Activated CD8-positive, alpha-beta memory T cell treated with anti-CD3 and anti-CD28 coated beads, Interleukin-2, amount 50 U/mL, for 4 hours (primary cell): ENCODE data around the gene RIMBP2.

Experiments used
- DNase-seq: peaks from one replicate; pipeline ENCODE4 v3.0.0-alpha.2; 2020

Gene RIMBP2

DNA sequence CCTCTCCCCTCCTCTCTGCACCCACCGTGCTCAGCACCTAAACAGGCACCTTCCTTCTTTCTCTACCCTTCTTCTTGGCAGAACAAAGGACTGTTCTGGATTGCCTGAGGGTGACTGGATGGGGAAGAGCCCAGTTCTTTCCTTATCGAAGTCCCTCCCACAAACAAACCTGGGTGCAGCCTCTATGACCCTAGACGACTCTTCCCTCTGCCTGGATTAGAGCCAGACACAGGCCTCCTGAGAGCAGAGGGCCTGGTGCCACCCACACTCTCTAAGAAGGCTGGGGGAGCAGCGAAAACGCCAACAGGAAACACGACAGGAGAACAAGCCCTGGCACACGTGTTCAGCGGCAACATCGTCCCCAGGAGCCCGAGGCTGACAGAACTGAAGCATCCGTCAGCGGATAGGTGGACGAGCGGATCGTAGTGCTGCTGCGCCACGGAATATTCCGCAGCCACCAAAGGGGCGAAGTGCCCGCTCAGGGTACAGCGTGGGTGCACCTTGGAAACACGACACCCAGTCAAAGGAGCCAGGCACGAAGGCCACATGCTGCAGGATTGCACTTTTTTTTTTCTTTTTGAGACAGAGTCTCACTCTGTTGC, 38.0 kb downstream of the RIMBP2 start:
- no peak for DNase-seq

DNA sequence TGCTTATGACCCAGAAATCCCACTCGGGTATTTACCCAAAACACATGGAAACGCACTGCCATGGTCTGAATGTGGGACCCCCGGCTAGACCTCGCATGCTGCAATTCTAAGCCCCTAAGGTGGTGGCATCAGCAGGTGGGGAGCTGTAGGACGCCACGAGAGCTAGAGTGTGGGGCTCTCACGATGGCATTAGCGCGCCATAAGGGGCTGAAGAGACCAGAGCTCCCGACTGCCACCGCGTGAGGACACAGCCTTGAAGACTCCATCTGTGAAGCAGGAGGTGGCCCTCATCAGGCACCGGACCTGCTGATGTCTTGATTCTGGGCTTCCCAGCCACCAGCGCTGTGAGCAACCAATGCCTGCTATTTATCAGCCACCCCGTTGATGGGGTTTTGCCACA, 40.3 kb downstream of the RIMBP2 start:
- DNase-seq: no peak

DNA sequence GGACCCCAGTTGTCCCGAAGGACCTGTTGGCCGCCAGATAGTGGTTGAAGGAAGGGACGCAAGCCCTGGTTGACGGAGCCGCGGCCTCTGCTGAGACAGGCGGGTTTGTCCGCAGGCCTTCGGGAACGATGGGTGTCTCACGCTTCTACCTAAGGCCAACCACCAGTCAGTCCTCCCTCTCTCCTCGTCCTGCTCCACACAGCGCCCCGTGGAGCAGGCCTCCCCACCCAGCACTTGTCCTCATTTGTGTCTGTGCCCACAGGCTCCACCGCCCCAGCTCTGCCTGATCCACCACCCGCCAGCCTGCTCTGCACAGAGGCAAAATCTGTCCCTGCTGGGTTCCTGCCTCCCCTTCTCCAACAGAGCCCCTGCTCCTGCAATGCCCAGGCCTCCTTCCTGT, 41.0 kb downstream of the RIMBP2 start:
- DNase-seq: no peak

DNA sequence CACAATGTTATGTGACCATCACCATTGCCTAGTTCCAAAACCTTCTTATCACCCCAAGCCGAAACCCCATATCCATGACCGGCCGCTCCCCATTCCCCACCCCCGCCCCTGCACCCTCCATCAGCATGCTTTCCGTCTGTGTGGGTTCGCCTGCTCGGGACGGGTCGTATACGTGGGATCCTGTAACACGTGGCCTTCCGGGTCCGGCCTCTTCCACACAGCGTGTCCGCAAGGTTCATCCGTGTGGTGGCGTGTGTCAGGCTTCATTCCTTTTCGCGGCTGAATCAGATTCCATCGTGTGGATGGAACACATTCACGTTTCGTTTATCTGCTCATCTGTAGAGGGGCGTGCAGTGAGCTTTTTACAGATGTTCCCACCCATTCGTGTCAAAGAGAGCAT, 41.4 kb downstream of the RIMBP2 start:
- DNase-seq: no peak

DNA sequence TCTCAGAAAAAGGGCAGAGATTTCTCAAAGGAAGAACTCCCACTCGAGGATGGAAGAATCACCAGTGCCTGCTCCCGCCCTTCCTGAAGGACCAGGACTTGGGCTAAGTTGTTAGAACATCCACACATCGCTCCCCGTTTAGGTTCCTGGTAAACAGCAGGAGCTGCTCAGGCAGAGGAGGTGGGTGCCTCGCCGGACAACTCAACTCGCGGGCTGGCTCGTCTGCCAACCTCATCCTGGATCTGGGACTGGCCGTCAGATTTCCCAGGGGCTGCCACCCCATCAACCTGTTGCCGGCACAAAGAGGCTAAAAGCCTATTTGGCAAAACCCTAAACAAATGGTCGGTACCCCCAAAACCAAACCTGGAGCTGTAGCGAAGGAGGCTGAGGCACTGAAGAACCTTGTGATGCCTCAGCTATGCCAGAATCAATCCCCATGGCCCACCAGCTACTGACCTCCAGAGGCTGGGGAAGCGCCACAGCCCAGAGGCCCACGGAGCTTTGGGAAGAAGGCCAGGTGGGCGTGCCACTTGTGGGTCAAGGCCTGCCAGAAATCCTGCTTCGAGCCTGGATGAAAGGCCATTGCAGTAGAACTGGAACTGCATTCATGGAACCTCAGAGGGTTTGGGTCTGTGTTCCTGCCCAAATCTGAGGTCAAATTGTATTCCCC, 42.9 kb downstream of the RIMBP2 start:
- DNase-seq: no peak

DNA sequence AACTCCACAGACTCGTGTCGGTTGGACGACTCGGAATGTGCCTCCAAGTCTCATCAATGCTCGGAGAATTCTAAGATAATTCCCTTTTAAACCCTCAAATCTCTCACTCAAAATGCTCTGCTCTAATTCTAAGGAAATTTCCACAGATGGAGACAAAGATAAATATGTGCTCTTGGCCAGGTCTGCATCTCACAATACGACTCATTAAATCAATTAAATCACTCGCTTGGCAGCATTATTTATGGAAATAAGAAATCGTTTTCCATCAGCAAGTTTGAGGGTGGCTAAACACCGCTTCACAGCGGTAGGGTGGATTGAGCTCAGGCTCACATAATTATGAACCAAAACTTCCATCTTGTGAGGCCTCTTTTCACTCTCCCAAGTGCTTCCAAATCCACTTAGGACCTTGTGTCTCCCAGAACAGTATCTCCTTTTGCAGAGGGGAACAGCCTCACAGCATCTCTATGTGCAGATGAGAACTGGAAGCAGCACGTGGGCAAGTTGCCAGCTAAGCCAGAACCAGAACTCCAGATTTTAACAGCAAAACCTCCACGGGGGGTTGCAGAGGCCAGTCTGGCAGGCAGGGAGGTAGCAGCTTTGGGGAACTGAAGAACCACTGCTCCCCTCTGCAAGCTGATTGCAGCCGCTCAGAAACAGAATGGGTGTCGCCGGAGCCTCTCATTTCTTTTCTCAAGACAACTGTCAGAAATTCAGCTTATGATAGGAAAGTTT, 43.8 kb downstream of the RIMBP2 start:
- no peak for DNase-seq

DNA sequence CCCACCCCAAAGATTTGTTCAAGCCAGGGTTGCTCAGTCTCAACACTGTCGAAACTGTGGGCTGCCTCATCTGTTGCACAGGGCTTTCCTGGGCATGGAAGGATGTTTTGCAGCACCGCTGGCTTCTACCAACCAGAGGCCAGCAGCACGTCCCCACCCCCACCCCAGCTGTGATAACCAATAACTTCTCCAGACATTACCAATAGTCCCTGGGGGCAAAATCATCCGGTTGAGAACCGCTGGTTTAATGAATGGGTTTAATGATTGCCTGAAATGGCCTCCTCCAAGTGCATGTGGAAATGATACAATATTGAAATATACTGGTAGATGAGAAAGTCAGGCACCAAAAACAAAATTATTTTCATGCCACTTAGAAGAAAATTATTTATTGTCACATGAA, 44.5 kb downstream of the RIMBP2 start:
- DNase-seq: no peak

DNA sequence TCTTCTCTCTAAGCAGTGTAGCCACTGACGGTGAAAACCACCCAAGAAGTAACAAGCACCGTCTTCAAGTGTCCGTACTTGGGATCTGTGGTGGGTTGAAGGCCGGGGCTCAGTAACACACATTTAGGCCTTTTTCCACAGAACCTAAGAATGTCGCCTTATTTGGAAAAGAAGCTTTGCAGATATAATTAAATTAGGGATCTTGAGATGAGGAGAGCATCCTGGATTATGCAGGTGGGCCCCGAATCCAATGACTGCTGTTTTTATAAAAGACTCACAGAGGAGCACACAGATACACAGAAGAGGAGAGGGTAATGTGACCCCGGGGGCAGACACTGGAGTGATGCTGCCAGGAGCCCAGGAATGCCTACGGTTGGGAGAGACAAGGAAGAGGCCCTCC, 46.3 kb downstream of the RIMBP2 start:
- DNase-seq: no peak

DNA sequence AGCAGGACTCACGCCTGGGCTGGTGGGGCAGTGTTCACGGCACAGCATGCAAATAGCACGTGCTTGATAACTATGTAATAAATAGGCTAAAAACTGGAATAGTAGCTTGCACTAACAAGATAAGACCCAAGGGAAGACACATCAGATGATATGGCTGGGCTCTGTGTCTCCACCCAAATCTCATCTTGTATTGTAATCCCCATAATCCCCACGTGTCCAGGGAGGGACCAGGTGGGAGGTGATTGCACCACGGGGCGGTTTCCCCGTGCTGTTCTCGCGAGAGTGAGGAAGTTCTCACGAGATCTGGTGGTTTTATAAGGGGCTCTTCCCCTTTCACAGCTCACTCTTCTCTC, 46.9 kb downstream of the RIMBP2 start:
- DNase-seq: no peak

DNA sequence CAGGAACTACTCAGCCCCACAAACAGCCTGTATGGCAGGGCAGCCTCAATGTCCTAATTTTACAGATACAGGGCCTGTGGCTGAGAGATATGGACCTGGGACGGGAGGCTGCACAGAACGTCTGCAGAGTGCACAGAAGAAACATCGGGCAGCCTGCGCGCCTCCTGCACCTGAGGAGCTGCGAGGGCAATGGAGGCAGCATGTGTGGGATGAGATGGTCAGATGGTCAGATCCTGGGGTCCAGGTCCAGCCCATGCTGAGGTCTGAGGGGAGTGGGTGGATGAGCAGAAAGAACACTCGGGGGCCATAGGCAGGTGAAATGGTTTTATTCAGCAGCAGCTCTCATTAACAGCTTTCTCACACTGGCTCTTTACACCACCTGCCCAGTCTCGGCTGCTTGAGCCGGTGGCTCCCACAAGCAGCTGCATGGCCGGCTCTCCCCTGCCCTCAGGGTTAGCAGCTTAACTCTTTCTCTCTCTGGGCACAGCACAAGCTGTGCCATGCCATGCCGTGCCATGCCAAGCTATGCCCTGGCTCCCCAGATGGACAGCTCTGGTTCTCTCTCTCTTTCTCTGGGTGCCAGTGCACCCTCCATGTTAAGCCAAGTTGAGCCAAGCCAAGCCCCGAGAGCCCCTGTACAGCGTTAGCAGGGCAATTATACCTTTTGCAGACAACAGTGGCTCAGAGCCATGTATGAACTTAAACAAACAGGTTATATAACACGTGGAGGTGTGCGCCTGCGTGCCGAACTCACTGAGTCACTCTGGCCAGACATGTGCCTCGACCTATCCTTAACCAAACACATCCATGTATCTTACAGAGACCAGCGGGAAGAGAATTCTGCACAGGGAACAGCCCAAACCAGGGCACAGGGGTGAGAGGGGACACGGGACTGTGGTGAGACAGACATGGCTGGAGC, 47.6 kb downstream of the RIMBP2 start:
- no peak for DNase-seq

DNA sequence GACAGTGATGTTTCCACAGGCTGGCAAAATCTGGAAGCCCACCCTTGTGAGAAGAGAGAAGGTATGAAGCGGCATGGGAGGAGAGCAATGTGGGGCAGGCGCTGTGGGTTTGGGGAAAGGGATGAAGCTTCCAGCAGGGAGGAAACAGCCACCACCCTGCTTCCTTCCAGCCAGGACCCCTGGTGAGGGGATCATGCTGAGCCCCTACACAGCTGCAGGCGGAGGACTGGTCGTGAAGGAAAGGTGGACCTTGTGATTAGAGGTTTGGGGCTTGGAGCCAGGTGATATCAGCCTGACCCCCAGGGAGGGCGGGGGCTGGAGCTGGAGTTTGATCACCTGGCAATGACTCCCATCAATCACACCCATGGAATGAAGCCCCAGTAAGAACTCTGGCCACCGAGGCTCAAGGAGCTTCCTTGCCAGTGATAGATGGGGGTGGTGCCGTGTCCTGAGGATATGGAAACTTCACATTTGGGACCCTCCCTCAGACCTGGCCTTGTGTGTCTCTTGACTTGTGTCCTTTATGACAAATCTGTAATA, 48.6 kb downstream of the RIMBP2 start:
- no peak for DNase-seq

DNA sequence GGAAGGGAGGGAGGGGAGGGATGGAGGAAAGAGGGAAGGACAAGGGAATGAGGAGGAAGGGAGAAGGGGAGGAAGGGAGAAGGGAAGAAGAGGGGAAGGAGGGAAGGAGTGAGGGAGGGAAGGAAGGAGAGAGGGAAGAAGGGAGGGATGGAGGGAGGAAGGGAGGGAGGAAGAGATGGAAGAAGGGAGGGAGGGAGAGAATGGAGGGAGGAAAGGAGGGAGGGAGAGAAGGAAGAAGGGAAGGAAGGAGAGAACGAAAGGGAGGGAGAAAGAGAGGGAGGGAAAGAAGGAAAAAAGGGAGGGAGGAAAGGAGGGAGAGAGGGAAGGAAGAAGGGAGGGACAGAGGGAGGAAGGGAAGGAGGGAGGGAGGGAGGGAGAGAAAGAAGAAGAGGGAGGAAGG, 49.5 kb downstream of the RIMBP2 start:
- DNase-seq: no peak

DNA sequence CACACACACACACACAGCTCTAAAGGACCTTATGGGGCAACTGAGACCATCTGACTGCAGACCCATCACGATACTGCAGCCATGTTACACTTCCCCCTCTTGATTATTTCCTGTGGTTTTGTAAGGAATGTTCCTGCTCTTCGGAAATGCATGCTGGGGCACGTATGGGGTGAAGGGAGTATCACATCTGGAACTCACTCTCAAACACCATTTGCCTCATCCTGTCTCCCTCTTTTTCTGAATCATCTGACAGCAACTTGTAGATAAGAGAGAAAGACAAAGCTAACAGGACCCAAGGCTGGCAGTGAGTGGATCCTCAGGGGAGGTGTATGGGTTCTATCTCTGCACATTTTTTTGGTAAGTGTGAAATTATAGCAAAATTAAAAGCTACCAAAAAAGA, 50.3 kb downstream of the RIMBP2 start:
- DNase-seq: no peak

DNA sequence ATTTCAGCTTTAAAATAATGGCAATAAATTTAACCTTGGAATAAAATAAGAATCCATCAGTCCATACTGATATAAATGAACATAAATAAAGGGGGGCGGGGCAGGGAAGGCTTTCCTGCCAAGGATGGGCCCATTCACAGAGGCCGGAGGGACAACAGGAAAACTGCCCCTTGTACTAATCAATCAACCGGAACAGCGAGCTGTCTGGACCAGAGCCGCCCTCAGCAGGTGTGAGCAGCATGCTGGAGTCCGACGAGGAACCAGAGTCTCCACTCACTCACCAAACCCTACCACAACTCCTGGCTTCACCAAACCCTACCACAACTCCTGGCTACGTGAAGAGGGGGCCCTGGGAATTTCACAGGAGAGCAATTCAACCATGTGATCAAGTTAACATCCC, 51.3 kb downstream of the RIMBP2 start:
- no peak for DNase-seq

DNA sequence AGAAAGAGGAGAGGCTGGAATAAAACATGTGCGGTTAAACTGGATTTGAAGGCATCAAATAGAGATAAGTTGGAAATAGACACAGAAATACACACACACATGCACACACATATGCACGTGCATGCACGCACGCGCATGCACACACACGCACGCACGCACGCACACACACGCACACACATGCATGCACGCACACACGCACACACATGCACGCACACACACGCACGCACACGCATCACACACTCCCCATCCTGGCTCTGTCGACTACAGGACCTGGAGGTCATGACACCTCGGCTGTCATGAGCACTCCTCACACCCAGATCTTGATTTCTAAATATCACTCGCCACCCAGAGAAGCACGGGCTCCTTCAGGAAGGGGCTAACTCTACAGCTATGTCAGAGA, 51.8 kb downstream of the RIMBP2 start:
- DNase-seq: no peak

DNA sequence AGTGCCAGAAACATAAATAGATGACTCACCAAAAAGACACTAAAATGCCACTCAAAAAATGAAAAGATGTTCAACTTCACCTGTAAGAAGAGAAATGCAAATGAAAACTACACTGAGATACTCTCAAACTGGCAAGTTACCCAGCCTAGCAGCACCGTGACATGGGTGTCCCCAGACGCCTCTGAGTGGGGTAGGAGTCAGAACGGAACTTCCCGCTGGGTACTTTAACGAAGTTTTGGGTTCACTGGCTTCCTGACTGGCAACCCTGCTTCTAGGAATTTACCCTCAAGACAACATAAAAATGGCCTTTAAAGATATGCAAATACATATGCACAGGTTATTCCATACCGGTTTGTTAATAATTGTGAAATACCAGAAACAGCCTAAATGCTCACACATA, 52.6 kb downstream of the RIMBP2 start:
- no peak for DNase-seq

DNA sequence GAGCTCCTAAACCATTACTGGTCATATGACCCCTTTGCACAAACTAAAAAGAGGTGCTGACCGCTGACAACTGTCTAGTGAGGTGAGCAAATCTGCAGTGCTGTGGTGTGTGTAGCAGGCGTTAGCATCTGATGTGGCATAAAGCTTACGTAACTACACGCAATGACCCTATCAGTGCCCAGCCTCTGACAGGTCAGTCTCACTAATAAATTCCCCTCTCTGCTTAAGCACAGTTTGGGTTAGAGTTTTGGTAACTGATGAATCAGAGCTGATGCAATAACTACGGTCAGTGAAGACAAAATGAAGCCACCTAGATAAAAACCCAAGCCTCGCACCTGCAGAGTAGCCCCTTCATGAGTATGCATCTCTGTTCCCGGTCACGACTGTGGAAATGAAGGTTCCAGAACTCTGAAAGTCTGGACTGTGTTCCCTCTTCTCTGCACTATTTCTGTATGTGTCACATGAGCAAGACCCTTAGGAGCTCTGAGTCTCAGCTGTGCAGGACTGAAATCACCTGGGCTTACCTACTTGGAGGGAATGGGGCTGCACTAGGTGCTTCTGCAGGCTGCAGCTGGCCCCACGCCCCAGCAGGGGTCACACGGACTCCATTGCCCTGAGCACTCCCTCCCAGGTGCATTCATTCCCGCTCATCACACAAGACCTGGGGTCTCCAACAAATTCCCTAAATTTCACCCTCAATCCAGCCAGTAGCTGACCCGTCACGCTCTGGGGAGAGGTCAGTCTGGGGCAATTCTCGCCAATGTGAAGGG, 54.4 kb downstream of the RIMBP2 start:
- DNase-seq: no peak

DNA sequence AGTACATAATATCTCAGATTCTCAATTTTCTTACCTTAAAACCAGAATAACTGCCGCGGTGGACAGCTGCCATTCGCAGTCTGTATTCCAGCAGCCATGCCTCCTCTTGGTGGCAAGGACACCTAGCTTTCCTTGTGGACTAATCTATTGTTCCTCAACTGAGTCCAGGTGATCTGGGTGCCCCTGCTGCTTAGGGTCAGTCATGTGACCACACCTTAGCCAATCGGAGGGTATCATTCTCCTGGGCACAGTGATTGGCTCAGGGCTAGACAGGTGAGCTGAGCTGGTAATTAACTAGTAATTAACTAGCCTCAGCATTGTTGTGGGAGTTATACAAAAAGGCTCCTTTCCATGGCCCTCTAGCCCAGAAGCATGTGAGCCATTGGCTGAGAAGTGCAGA, 55.0 kb downstream of the RIMBP2 start:
- DNase-seq: no peak

DNA sequence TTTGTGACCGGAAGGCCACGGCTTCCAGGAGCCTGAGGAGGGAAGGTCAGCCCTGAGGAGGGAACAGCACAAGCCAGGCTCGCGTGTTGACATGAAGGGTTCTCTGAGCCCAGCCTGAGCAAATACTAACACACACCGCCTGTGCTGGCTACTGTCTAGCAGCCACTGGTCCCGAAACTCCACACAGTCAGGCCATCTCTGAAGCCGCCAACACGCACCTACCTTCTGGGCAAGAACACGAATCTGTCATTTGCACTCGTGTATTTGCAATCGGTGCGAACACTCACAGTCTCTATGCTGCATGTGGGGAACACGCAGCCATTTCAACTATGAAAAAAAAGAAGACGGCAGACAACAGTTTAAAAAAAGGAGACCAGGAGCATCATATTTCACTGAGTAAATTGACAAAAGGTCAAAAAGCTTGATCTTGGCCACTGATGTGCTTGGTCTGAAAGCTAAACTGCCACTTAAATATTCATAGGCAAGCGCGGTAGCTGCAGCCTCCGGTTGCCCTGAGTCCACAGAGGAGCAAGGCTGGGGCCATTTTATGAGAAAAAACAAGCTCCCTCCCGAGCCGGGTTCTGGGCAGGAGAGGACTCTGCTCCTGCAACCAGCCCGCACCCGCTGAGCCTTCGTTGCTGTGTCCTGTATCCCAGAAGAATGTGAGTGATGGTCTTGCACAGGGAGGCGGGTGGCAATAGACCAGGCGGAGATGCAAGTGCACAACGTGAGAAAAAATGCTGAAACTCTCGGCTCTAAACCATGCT, 57.8 kb downstream of the RIMBP2 start:
- no peak for DNase-seq

DNA sequence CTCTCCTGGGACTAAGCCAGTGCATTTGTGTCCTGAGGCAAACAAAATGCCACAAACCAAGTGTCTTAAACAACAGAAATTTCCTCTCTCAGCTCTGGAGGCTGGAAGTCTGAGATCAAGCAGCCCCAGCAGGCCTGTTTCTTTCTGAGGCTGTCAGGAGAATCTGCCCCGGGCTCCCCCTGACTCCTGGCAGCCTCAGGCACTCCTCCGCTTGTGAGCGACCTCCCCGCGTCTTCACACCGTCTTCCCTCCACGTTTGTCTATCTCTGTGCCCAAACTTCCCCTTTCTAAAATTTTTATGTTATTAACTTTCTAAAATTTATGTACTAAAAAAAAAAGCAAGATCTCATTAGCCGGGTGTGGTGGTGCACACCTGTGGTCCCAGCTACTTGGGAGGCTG, 59.7 kb downstream of the RIMBP2 start:
- DNase-seq: no peak

DNA sequence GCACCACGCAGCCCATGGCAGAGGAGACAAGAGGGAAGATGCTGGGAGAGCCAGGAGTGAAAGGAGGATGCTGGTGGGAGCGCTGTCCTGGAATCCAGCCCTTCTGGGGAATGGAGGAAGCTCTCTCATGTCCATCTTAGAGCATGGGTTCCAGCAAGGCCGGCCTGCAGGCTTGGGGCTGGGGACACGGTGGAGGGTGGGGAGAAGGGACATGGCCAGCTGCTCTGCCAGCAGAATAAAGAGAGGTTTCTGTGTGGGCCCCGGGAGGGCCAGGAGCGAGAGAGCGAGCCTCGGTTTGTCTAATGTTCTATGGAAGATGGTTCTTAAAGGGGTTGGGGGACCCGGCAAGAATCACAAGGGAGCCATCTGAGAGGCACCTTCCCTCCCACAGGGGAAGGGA, 60.2 kb downstream of the RIMBP2 start:
- DNase-seq: no peak

DNA sequence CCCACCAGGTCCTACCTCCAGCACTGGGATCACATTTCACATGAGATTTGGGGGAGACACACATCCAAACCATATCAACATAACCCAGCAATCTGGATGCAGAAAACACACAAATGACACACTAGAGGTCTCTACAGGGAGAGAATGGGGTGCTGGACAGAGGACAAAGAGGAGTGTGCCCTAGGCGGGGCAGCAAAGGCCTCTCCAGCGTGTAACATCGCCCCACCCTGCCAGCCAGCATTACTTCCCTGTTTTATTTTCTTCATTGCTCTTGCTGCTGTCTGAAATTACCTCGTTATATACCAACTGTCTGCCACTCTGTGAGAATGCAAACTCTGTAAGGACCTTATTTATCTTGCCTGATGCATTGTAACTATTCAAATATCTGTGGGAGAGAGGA, 61.1 kb downstream of the RIMBP2 start:
- DNase-seq: no peak
